OCI-LY7 (cell line): Measurements from ENCODE around the gene FBLN5. TPM values are rescaled to one million over a fixed set of nuclear protein-coding genes. Genes with fewer than 3 reads are reported as not detected.
A peak's percentile ranks its signal among the peaks of the same experiment; 100 is the strongest.

Source experiments
- BruUV-seq: library from RNA; stranded (reverse); fragments of 400-500 nt; replicated peaks from 2 replicates; lab custom pipeline; 2021; lab: Mats Ljungman, UMichigan
- CTCF ChIA-PET: fragments of 300-600 bp; sonication (Branson Sonifier 250); formaldehyde crosslinking; loops from one replicate; lab custom pipeline; 2022; ENCODE audit warnings: antibody characterized with exemption; ENCODE audit not compliant: unreplicated experiment; lab: Charles Lee
- POLR2A ChIA-PET: fragments of 300-600 bp; sonication (Branson Sonifier 250); formaldehyde crosslinking; loops from one replicate; lab custom pipeline; 2022; ENCODE audit warnings: antibody characterized with exemption; lab: Charles Lee
- DNase-seq: peaks from one replicate; pipeline ENCODE4 v3.0.0-alpha.2; 2015; ENCODE audit warnings: low spot score
- H2AFZ ChIP-seq: fragments of 200-600 bp; sonication (generic), shearing (Covaris generic); 2 replicates; pipeline ENCODE4 v1.6.1; 2014; ENCODE audit warnings: mild to moderate bottlenecking, antibody characterized with exemption, low read length, moderate library complexity
- H3K27ac ChIP-seq: fragments of 200-600 bp; sonication (generic); 2 replicates; pipeline ENCODE4 v1.5.1; 2014; ENCODE audit warnings: mixed run types, low read depth, mild to moderate bottlenecking, moderate library complexity, low read length, inconsistent platforms; ENCODE audit not compliant: poor library complexity, severe bottlenecking
- H3K36me3 ChIP-seq: fragments of 200-600 bp; sonication (generic); 2 replicates; pipeline ENCODE4 v1.6.1; 2014; ENCODE audit warnings: mild to moderate bottlenecking, antibody characterized with exemption, low read length, moderate library complexity, mixed read lengths; ENCODE audit not compliant: insufficient read depth
- H3K4me1 ChIP-seq: fragments of 200-600 bp; sonication (generic); 2 replicates; pipeline ENCODE4 v1.5.1; 2014; ENCODE audit warnings: mild to moderate bottlenecking, low read length; ENCODE audit not compliant: insufficient read depth, poor library complexity, severe bottlenecking
- H3K4me2 ChIP-seq: fragments of 200-600 bp; sonication (generic); 2 replicates; pipeline ENCODE4 v1.6.1; 2014; ENCODE audit warnings: mild to moderate bottlenecking, low read length
- H3K4me3 ChIP-seq: fragments of 200-600 bp; sonication (generic); 2 replicates; pipeline ENCODE4 v1.5.1; 2014; ENCODE audit warnings: mild to moderate bottlenecking, low read depth, low read length; ENCODE audit not compliant: poor library complexity, severe bottlenecking
- H3K79me2 ChIP-seq: fragments of 200-600 bp; sonication (generic); 2 replicates; pipeline ENCODE4 v1.6.1; 2016; ENCODE audit warnings: low read depth, mild to moderate bottlenecking, low read length, moderate library complexity, mixed read lengths; ENCODE audit not compliant: insufficient read depth
- H3K9me2 ChIP-seq: fragments of 200-600 bp; sonication (generic); 2 replicates; pipeline ENCODE4 v1.6.1; 2016; ENCODE audit warnings: mild to moderate bottlenecking, low read length, mixed read lengths; ENCODE audit not compliant: insufficient read depth
- H3K9me3 ChIP-seq: fragments of 200-600 bp; sonication (generic); 2 replicates; pipeline ENCODE4 v1.6.1; 2014; ENCODE audit warnings: mild to moderate bottlenecking, mixed run types, low read length, mixed read lengths
- H4K20me1 ChIP-seq: fragments of 200-600 bp; sonication (generic); 2 replicates; pipeline ENCODE4 v1.6.1; 2014; ENCODE audit warnings: mild to moderate bottlenecking, antibody characterized with exemption, low read length, moderate library complexity, mixed read lengths; ENCODE audit not compliant: insufficient read depth
- EZH2phosphoT487 ChIP-seq: fragments of 200-600 bp; sonication (generic); IDR thresholded peaks from 2 replicates; pipeline ENCODE4 v1.6.1; 2018; ENCODE audit warnings: low read depth, borderline replicate concordance, mild to moderate bottlenecking, mixed run types, antibody characterized with exemption, low read length, moderate library complexity, mixed read lengths
- intact Hi-C: fragments of 100-400 bp; cut with micrococcal nuclease; formaldehyde crosslinking; loops from one replicate; pipeline ENCODE4 v1.10.0; 2022; ENCODE audit not compliant: unreplicated experiment
- total RNA-seq, 2 experiments: library from RNA; depleted of rRNA in 1 of 2; stranded (reverse); fragments of >200 nt in 1 of 2; shearing (Covaris generic) in 1 of 2; gene quantifications; 2 replicates each; pipeline ENCODE4 v1.2.3, GENCODE V29; 2014 to 2022
- TF ChIP-seq, protein P1 (sequence below): fragments of 200-600 bp; sonication (generic); conservative IDR thresholded peaks from 2 replicates; pipeline ENCODE4 v1.5.1; 2014; ENCODE audit warnings: mild to moderate bottlenecking, antibody characterized with exemption, low read length, moderate library complexity, mixed read lengths

Gene FBLN5
- total RNA-seq, 2 experiments from 2014 or later = 0.91 to 2.3 TPM

- H3K9me3 ChIP-seq = no peaks in the 10 kb centered on the region
- no peak for DNase-seq
- intact Hi-C loops = no loop called here
- H2AFZ ChIP-seq = no peak overlapping the region
- no peaks in the 10 kb centered on the region for H3K79me2 ChIP-seq
- no peaks in the 10 kb centered on the region for H3K36me3 ChIP-seq
- BruUV-seq = no TSS peak
- H3K4me3 ChIP-seq = no peak overlapping the region
- ChIA-PET POLR2A (no interaction called here), CTCF (no interaction called here)
- H4K20me1 ChIP-seq = no peaks in the 10 kb centered on the region
- no peaks in the 10 kb centered on the region for H3K4me1 ChIP-seq
- H3K27ac ChIP-seq = no peak overlapping the region
- no peaks in the 10 kb centered on the region for H3K9me2 ChIP-seq
- no peak for TF ChIP-seq EZH2phosphoT487
- TF ChIP-seq, protein P1, sequence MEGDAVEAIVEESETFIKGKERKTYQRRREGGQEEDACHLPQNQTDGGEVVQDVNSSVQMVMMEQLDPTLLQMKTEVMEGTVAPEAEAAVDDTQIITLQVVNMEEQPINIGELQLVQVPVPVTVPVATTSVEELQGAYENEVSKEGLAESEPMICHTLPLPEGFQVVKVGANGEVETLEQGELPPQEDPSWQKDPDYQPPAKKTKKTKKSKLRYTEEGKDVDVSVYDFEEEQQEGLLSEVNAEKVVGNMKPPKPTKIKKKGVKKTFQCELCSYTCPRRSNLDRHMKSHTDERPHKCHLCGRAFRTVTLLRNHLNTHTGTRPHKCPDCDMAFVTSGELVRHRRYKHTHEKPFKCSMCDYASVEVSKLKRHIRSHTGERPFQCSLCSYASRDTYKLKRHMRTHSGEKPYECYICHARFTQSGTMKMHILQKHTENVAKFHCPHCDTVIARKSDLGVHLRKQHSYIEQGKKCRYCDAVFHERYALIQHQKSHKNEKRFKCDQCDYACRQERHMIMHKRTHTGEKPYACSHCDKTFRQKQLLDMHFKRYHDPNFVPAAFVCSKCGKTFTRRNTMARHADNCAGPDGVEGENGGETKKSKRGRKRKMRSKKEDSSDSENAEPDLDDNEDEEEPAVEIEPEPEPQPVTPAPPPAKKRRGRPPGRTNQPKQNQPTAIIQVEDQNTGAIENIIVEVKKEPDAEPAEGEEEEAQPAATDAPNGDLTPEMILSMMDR = no peak
- no peak overlapping the region for H3K4me2 ChIP-seq
Observed at GRCh38 chr14:91918186-91918883, 29.2 kb downstream of the FBLN5 start.

GRCh38 chr14:91912035-91912434, 35.5 kb downstream of the FBLN5 start:
- H3K79me2 ChIP-seq = no peaks in the 10 kb centered on the region
- no peak overlapping the region for H3K4me3 ChIP-seq
- DNase-seq = no peak
- no peaks in the 10 kb centered on the region for H3K9me3 ChIP-seq
- H4K20me1 ChIP-seq = no peaks in the 10 kb centered on the region
- ChIA-PET CTCF (no interaction called here), POLR2A (interaction anchor here (0.7 kb wide), 1 partner anchor 37 kb away, joined by 3 read pairs; no protein-coding TSS in a partner anchor)
- intact Hi-C loops = no loop called here
- TF ChIP-seq, protein P1 = no peak
- no peak for TF ChIP-seq EZH2phosphoT487
- peaks cover 12% of the 10 kb centered on the region for H3K4me1 ChIP-seq
- H3K36me3 ChIP-seq = no peaks in the 10 kb centered on the region
- H3K9me2 ChIP-seq = no peaks in the 10 kb centered on the region
- H2AFZ ChIP-seq = peak overlapping the region; percentile 68; the same call in 1 of the 2 replicates
- BruUV-seq = no TSS peak
- H3K27ac ChIP-seq = no peak overlapping the region
- peak overlapping the region; percentile 40 for H3K4me2 ChIP-seq

- H3K4me2 ChIP-seq = peak overlapping the region; percentile 40
- peak overlapping the region; percentile 68 for H2AFZ ChIP-seq
- H3K36me3 ChIP-seq = no peaks in the 10 kb centered on the region
- H3K9me2 ChIP-seq = no peaks in the 10 kb centered on the region
- H4K20me1 ChIP-seq = no peaks in the 10 kb centered on the region
- ChIA-PET CTCF (interaction anchor here (0.6 kb wide), 1 partner anchor 593 kb away, joined by 4 read pairs; no protein-coding TSS in a partner anchor), POLR2A (no interaction called here)
- no peak overlapping the region for H3K4me3 ChIP-seq
- peak; percentile 58 for DNase-seq
- no TSS peak for BruUV-seq
- TF ChIP-seq EZH2phosphoT487 = no peak
- TF ChIP-seq, protein P1 = peak; percentile 74
- no peak overlapping the region for H3K27ac ChIP-seq
- intact Hi-C loops = no loop called here
- H3K4me1 ChIP-seq = peaks cover 12% of the 10 kb centered on the region
- no peaks in the 10 kb centered on the region for H3K9me3 ChIP-seq
- H3K79me2 ChIP-seq = no peaks in the 10 kb centered on the region
Observed at GRCh38 chr14:91911474-91912032, 35.9 kb downstream of the FBLN5 start.
